BLaER1 treated with 17β-estradiol and CSF1 and Interleukin-3, amounts not matched to agents 10 nM and 100 nM (cell line): ENCODE results near the gene BRD9.
"Not testable (repeated sequence)": the region's sequence is repeated elsewhere in the genome, so short reads cannot be mapped to it uniquely, and the experiment has no call there.

Source experiments
- H3K27ac ChIP-seq, 11 experiments: shearing (Covaris generic); formaldehyde crosslinking; 2 replicates each; pipeline ENCODE4 v1.8.1; 2022
- H3K27me3 ChIP-seq, 11 experiments: shearing (Covaris generic); formaldehyde crosslinking; 2 replicates each; pipeline ENCODE4 v1.8.1; 2022
- H3K36me3 ChIP-seq, 11 experiments: shearing (Covaris generic); formaldehyde crosslinking; 2 replicates each; pipeline ENCODE4 v1.8.1; 2022
- H3K4me1 ChIP-seq, 10 experiments: shearing (Covaris generic); formaldehyde crosslinking; 2 replicates each; pipeline ENCODE4 v1.8.1; 2022
- H3K4me2 ChIP-seq, 11 experiments: shearing (Covaris generic); formaldehyde crosslinking; 2 replicates each; pipeline ENCODE4 v1.8.1; 2022
- H3K4me3 ChIP-seq, 10 experiments: shearing (Covaris generic); formaldehyde crosslinking; 2 replicates each; pipeline ENCODE4 v1.8.1; 2022
- H3K9ac ChIP-seq, 11 experiments: shearing (Covaris generic); formaldehyde crosslinking; 2 replicates each; pipeline ENCODE4 v1.8.1; 2022
- H3K9me3 ChIP-seq, 11 experiments: shearing (Covaris generic); formaldehyde crosslinking; replicated peaks in 1 of 11; 2 replicates each; pipeline ENCODE4 v1.8.1; 2022
- H4K20me1 ChIP-seq, 11 experiments: shearing (Covaris generic); formaldehyde crosslinking; 2 replicates each; pipeline ENCODE4 v1.8.1; 2022
- Cebpa-rat ChIP-seq, 11 experiments: shearing (Covaris generic); IDR thresholded peaks; 2 replicates each; pipeline ENCODE4 v1.8.1; 2022

The BRD9 gene

DNA sequence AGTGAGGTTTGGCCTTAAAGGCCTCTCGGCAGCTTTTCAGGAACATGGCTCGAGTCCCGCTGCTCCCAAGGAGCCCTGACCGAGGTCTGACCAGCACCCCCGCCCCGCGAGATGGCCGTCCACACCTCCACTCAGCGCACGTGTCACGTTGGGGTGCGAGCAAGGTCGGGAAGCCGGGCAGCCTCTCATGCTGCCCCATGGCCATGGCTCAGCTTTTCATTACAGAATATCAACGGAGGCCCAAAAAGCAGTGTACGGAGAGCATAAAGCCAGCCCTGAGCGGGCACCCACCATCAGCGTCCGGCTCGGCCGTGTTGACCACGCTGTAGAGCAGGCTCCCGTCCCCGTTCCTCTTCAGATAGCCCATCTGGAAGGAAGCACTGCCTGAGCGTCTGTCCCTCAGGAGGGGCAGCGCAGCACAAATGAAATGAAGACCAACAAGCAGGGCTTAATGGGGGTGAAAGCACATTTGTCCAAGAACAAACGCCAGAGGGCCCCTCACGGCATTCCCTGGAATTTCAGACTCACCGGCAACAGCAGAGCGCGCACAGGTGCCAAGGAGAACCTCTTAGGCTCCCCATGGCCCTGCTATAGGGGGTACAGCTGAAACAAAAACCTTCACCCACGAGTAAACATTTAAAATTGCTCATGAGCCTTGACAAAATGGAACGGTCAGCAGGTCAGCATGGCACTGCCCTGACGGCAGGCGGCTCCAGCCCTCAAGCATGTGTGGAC lies 11.6 kb downstream of the BRD9 start:
- H3K4me1 ChIP-seq = no peaks in the 10 kb centered on the region
- peaks cover 41 to 81% (median 77%) of the 10 kb centered on the region in 11 experiments; a peak in 21 of 22 replicates for H4K20me1 ChIP-seq
- H3K4me2 ChIP-seq = no peak overlapping the region
- no peak overlapping the region for H3K27ac ChIP-seq
- H3K27me3 ChIP-seq = no peaks in the 10 kb centered on the region
- H3K4me3 ChIP-seq = no peak overlapping the region
- H3K9ac ChIP-seq = no peak overlapping the region
- peaks cover 0 to 35% (median 25%) of the 10 kb centered on the region in 11 experiments; a peak in 15 of 22 replicates for H3K9me3 ChIP-seq
- peaks cover 79 to 82% (median 80%) of the 10 kb centered on the region in 11 experiments for H3K36me3 ChIP-seq
- TF ChIP-seq Cebpa-rat (IDR thresholded peaks at IDR 0.05) = no peak

DNA sequence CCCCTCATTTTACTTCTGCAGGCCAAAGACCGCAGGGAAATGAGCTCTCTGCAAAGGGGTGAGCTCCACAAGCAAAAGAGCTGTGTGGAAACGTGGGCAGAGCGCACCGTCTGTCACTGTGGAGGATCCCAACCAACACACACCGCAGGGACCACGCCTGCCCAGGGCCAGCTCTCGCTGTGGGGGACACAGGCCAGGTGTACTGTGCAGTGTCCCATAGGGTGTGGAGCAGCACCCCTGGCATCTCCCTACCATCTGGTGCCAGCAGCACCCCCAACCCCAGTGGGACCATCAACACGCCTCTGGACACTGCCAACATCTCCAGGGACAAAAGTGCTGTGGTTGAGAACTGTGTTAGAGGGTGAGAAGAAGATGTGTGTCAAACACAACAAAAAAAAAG lies 13.9 kb downstream of the BRD9 start:
- H3K9ac ChIP-seq, H3K4me2 ChIP-seq, H3K4me3 ChIP-seq, H3K27me3 ChIP-seq, H3K4me1 ChIP-seq, H3K27ac ChIP-seq: not testable (repeated sequence)
- Histone ChIP-seq H3K36me3 (peaks cover 77 to 82% (median 80%) of the 10 kb centered on the region in 11 experiments), H3K9me3 (peaks cover 0 to 16% (median 15%) of the 10 kb centered on the region in 11 experiments; a peak in 15 of 22 replicates), H4K20me1 (peaks cover 30 to 81% (median 75%) of the 10 kb centered on the region in 11 experiments; a peak in 21 of 22 replicates)

DNA sequence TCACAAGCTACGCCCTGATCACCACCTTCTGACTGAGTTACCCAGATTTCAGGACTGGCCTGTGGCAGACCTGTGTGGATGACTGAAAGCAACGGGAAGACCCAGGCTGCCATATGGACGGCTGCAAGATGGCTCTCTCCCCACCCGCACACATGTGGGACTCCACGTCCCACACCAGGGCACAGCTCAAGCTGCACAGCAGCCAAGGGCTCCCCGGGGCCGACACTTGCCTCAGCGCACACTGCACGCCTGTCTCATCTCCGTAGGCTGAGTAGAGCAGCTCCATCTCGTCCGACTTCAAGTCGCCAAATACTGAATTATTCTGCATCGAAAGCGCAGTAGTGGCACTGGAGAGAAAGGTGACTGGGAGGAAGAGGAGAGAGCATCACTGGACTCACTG lies 14.5 kb downstream of the BRD9 start:
- H3K36me3 ChIP-seq = peaks cover 76 to 82% (median 80%) of the 10 kb centered on the region in 11 experiments
- peaks cover 28 to 81% (median 75%) of the 10 kb centered on the region in 11 experiments; a peak in 21 of 22 replicates for H4K20me1 ChIP-seq
- H3K4me3 ChIP-seq = no peak overlapping the region
- H3K4me2 ChIP-seq = no peak overlapping the region
- H3K9me3 ChIP-seq = peaks cover 0 to 10% (median 9%) of the 10 kb centered on the region in 11 experiments; a peak in 14 of 22 replicates
- no peak overlapping the region for H3K27ac ChIP-seq
- H3K9ac ChIP-seq = no peak overlapping the region
- H3K4me1 ChIP-seq = peaks cover 0 to 8% (median 0%) of the 10 kb centered on the region in 10 experiments; a peak in 4 of 20 replicates
- H3K27me3 ChIP-seq = no peaks in the 10 kb centered on the region
- TF ChIP-seq Cebpa-rat (IDR thresholded peaks at IDR 0.05) = no peak

DNA sequence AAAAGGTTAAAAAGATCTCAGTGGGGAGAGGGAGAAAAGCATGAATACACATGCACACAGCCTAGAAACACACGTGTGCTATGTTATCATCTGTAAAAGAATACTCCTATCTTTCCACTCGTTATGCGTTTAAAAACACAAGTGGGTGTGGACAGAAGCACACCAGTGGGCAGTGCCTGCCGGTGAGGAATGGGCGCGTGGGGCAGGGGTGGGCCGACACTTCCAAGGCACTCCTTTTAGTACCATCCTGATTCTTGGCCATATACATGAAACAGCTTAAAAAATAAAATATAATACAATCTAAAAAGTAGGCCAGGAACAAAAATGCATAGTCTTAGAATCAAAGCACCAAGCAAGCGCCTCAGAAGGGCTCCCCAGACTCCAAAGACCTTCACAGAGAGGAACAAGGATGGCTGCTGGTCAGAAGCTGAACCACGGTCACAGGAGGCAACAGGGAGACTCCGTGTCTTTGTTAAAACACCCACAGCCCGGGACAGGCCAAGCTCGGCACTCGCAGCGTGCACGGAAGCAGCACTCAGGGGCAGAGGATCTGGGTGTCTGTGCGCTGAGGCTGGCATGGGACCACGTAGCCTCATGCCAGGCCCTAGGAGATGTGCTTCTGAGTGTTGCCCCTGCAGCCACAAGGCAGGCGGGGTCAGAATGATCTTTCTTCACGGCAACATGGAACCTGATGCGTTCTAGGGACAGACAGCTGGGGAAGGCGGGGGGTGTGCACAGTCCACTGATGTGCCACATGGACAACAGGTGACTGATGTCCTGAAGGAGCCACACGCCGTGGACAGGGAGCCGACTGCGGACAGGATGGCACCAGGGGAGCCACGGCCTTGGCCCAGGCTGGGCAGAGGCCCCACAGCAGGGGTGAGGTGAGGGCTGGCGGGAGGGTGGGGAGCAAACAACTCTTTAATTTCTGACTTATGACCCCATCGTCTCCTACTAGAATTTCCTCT lies 15.9 kb downstream of the BRD9 start:
- no peaks in the 10 kb centered on the region for H3K9me3 ChIP-seq
- H3K4me1 ChIP-seq = peaks cover 0 to 10% (median 0%) of the 10 kb centered on the region in 10 experiments; a peak in 4 of 20 replicates
- H3K27ac ChIP-seq = no peak overlapping the region
- no peaks in the 10 kb centered on the region for H3K27me3 ChIP-seq
- peaks cover 14 to 81% (median 75%) of the 10 kb centered on the region in 11 experiments; a peak in 21 of 22 replicates for H4K20me1 ChIP-seq
- no peak for TF ChIP-seq Cebpa-rat (IDR thresholded peaks at IDR 0.05)
- no peak overlapping the region for H3K4me2 ChIP-seq
- no peak overlapping the region for H3K9ac ChIP-seq
- H3K4me3 ChIP-seq = no peak overlapping the region
- peaks cover 76 to 82% (median 80%) of the 10 kb centered on the region in 11 experiments for H3K36me3 ChIP-seq

DNA sequence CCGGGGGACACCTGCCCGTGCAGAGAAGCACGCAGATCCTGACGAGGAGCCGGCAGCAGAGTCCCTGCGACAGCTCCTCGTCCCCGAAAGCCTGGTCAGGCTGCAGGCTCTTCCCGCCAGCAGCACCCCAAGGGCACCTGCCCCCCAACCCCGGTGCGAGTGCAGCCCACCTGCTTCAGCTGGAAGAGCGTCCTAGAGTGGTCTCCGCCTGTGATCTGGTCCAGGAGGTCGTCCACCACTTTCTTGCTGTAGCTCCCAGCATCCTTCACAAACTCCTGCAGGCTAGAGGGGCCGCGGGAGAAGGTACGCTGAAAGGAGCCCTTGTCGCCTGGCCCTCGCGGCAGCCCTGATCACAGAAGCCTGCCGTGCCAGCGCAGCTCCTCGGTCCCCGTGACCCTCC lies 16.7 kb downstream of the BRD9 start:
- no peak for TF ChIP-seq Cebpa-rat (IDR thresholded peaks at IDR 0.05)
- Histone ChIP-seq H3K4me1 (peaks cover 0 to 10% (median 0%) of the 10 kb centered on the region in 10 experiments; a peak in 4 of 20 replicates), H3K9ac (no peak overlapping the region), H3K27me3 (no peaks in the 10 kb centered on the region), H3K4me2 (no peak overlapping the region), H3K27ac (no peak overlapping the region), H3K4me3 (no peak overlapping the region), H3K9me3 (no peaks in the 10 kb centered on the region), H4K20me1 (peaks cover 6 to 81% (median 75%) of the 10 kb centered on the region in 11 experiments; a peak in 21 of 22 replicates), H3K36me3 (peaks cover 76 to 82% (median 80%) of the 10 kb centered on the region in 11 experiments)

DNA sequence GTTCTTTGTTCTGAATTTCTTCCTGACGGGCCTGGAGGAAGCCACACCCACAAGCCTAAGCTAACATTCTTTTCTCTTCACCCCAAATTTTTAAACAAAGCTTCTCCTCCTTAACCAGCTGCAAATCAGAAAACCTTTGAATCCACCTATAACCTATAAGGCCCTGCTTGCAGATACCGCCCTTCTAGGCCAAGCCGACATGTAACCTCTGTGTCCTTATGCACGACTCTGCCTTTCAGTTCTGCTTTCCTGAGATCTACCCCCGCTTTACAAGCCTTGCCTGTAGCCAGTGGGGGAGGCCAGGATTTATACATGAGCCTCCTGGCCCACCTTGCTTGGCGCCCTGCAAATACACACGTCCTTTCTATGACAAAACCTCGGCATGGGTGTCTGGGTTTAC lies 19.3 kb downstream of the BRD9 start:
- Histone ChIP-seq H3K27ac (no peak overlapping the region), H3K4me1 (peaks cover 0 to 10% (median 0%) of the 10 kb centered on the region in 10 experiments; a peak in 4 of 20 replicates), H3K4me2 (no peak overlapping the region), H3K27me3 (no peaks in the 10 kb centered on the region), H3K4me3 (no peak overlapping the region), H3K9me3 (no peaks in the 10 kb centered on the region), H3K9ac (no peak overlapping the region), H3K36me3 (peaks cover 97 to 100% (median 100%) of the 10 kb centered on the region in 11 experiments), H4K20me1 (peaks cover 5 to 99% (median 83%) of the 10 kb centered on the region in 11 experiments; a peak in 20 of 22 replicates)
- no peak for TF ChIP-seq Cebpa-rat (IDR thresholded peaks at IDR 0.05)

DNA sequence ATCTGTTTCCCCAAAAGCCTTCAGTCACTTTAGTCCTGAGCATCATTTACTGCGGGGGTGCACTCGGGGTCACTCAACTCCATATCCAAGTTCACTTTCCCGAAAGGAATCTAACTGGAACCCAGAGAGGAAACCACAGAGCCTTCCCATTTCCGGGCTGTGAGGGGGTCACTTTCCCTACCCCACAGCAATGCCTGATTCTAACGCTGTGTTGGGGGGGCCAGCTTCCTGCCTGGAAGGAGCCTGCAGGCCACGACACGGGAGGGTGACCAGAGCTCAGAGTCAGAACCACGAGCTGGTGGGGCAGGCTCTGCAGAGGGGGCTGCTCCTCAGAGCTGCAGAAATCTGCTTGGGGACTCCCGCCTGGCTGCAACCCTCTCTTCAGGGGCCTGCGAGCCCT lies 20.3 kb downstream of the BRD9 start:
- Histone ChIP-seq H3K27me3 (no peaks in the 10 kb centered on the region), H3K9ac (no peak overlapping the region), H3K4me3 (no peak overlapping the region), H3K9me3 (no peaks in the 10 kb centered on the region), H3K27ac (no peak overlapping the region), H3K36me3 (peaks cover 97 to 100% (median 100%) of the 10 kb centered on the region in 11 experiments), H4K20me1 (peaks cover 5 to 99% (median 81%) of the 10 kb centered on the region in 11 experiments; a peak in 20 of 22 replicates), H3K4me1 (peaks cover 0 to 10% (median 0%) of the 10 kb centered on the region in 10 experiments; a peak in 4 of 20 replicates), H3K4me2 (no peak overlapping the region)
- no peak for TF ChIP-seq Cebpa-rat (IDR thresholded peaks at IDR 0.05)

DNA sequence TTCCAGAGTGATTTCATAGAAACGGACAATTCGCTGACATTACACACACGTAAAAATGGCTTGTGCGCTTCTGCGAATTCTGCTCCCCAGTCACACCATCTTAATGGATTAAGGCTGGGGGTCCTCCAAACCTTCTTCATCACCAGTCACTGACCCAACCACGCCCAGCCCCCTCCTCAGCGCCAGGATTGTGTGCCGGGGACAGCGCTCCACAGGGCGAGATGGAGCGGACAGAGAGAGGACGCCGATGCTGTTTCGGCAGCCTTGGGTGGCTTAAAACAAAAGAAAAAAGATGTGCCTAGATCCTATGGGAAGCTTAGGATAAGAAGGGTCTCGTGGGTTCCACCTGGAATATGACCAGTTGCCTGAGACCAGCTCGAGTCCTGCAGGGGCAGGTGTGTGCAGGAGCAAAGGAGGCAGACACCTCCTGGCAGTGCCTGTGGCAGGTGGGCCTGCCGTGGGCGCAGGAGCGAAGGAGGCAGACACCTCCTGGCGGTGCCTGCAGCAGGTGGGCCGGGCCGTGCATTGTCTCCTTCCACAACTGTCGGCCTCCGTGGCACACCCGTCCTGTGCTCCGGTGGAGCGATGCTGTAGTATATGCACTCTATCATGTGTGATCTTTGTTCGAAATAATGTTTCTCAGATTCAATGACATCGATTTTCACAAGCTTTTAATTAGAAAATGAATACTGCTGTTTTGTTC lies 20.9 kb downstream of the BRD9 start:
- H3K27ac ChIP-seq = no peak overlapping the region
- H3K36me3 ChIP-seq = peaks cover 97 to 100% (median 100%) of the 10 kb centered on the region in 11 experiments
- no peak for TF ChIP-seq Cebpa-rat (IDR thresholded peaks at IDR 0.05)
- no peak overlapping the region for H3K4me3 ChIP-seq
- H3K4me2 ChIP-seq = no peak overlapping the region
- peaks cover 0 to 10% (median 0%) of the 10 kb centered on the region in 10 experiments; a peak in 4 of 20 replicates for H3K4me1 ChIP-seq
- H3K9me3 ChIP-seq = no peaks in the 10 kb centered on the region
- no peaks in the 10 kb centered on the region for H3K27me3 ChIP-seq
- H4K20me1 ChIP-seq = peaks cover 5 to 99% (median 82%) of the 10 kb centered on the region in 11 experiments; a peak in 20 of 22 replicates
- H3K9ac ChIP-seq = no peak overlapping the region
